Measurements from ENCODE around the gene GAMT. TPM values are rescaled to one million over a fixed set of nuclear protein-coding genes. Genes with fewer than 3 reads are reported as not detected.
A peak's percentile ranks its signal among the peaks of the same experiment; 100 is the strongest.

Gene GAMT
- total RNA-seq, 4 donors from 2014 or later = 43.8 to 120 (median 94.4) TPM

DNA sequence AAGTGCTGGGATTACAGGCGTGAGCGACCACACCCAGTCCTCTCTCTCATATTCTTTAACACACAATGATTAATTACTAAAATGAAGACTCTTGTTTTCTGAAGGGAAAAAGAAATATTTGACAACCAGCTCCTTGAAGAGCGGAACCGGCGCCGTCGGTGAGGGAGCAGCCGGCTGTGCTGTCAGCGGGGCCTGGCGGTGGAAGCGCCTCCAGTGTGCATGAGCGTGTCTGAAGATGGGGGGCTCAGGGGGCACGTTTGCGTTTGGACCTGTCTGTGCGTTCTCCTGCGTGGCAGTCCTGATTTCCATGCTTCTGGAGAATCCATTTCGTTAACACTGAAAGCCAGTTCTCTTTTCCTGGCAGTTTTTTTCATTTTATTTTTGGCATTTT is 24.9 kb downstream of the GAMT start:
- Histone ChIP-seq H3K27me3 (no peaks in the 10 kb centered on the region), H3K27ac (no peak overlapping the region), H3K4me1 (peaks cover 0 to 4% (median under 1%) of the 10 kb centered on the region in 4 donors), H3K4me3 (no peak overlapping the region), H3K36me3 (peaks cover 0 to 61% (median 0%) of the 10 kb centered on the region in 3 donors), H3K9me3 (no peaks in the 10 kb centered on the region)
- TF ChIP-seq CTCF (IDR thresholded peaks at IDR 0.05) = no peak
- TF ChIP-seq EP300 (IDR thresholded peaks at IDR 0.05) = no peak
- no peak for TF ChIP-seq POLR2A (IDR thresholded peaks at IDR 0.05)
- DNase-seq (ENCODE audit: low spot score in 2 of 2) = no peak
- WGBS, 2 donors = 94 to 96% methylated on average over 17 of the region's 17 CpGs

- no peaks in the 10 kb centered on the region for H3K9me3 ChIP-seq
- DNase-seq (ENCODE audit: low spot score in 2 of 2) = no peak
- TF ChIP-seq EP300 (IDR thresholded peaks at IDR 0.05) (no peak), CTCF (IDR thresholded peaks at IDR 0.05) (no peak), POLR2A (IDR thresholded peaks at IDR 0.05) (no peak)
- H3K36me3 ChIP-seq = peaks cover 0 to 83% (median 2%) of the 10 kb centered on the region in 3 donors
- WGBS, 2 donors = 78 to 83% methylated on average over 9 to 12 of the region's 12 CpGs
- no peaks in the 10 kb centered on the region for H3K27me3 ChIP-seq
- peaks cover 0 to 3% (median 0%) of the 10 kb centered on the region in 4 donors for H3K4me1 ChIP-seq
- H3K4me3 ChIP-seq = no peak overlapping the region
- H3K27ac ChIP-seq = peak overlapping the region in 1 of 4 donors; percentile 47
Measured at GRCh38 chr19:1374250-1374577, 27.1 kb downstream of the GAMT start.

DNA sequence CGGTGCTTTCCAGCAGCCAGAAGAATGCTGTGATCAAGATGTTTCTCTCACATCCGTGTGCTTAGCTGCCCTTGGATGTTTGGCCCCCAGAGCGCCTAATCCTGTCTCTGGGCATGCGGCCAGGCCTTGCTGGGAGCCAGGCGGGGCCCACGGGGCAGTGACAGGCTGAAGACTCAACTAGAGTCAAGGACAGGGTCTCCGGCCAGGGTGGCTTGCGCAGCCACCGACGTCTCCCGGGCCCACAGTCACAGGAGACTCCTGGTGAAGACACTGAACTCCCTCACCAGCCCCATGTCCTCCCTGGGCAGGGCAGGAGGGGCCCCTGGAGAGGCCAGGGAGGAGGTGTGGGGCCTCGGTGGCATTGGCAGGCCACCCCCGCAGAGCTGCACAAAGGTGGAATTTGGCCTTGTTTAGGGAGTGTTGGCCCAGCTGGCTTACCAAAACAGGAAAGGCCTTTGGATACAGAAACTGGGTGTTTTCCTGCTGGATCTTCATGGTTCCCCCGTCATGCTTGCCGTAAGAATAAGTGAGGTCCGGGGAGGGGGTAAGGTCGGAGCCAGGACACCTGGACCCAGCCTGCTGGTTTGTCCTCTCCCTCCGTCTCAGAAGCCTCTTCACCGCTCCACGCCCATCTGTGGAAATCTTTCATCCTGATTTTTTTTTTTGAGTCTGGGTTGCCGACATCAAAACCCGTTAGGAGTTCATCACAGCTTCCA is 27.6 kb downstream of the GAMT start:
- H3K27me3 ChIP-seq = no peaks in the 10 kb centered on the region
- no peaks in the 10 kb centered on the region for H3K9me3 ChIP-seq
- H3K4me1 ChIP-seq = peaks cover 0 to 3% (median 0%) of the 10 kb centered on the region in 4 donors
- H3K36me3 ChIP-seq = peaks cover 0 to 85% (median 2%) of the 10 kb centered on the region in 3 donors
- H3K4me3 ChIP-seq = no peak overlapping the region
- H3K27ac ChIP-seq = peak overlapping the region in 1 of 4 donors; percentile 48
- no peak for DNase-seq (ENCODE audit: low spot score in 2 of 2)
- WGBS, 2 donors = 66 to 70% methylated on average over 20 to 22 of the region's 22 CpGs
- no peak for TF ChIP-seq POLR2A (IDR thresholded peaks at IDR 0.05)
- no peak for TF ChIP-seq EP300 (IDR thresholded peaks at IDR 0.05)
- TF ChIP-seq CTCF (IDR thresholded peaks at IDR 0.05) = no peak

DNA sequence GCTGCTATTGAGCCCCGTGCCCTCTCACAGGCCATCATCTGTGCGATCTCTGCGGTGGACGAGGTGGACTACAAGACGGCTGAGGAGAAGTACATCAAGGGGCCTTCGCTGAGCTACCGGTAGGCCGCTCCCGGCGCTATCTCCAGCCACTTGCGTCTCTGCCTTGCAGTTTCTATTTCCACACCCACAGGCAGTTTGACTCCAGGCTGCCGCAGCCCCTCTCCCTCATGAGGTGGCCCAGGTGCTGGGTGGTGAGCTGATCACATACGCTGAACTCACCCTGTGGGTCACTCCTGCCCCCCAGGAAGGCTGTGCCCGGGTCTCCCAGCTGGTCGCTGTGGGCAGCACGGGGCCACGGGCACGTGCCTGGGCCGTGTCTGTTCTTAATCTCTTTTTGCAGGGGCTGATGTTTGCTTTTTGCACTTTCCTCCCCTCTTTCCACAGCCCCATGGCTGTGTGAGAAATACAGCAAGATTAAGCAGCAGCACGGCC is 28.3 kb downstream of the GAMT start:
- Histone ChIP-seq H3K27ac (peak overlapping the region in 1 of 4 donors; percentile 48), H3K4me3 (no peak overlapping the region), H3K36me3 (peaks cover 0 to 85% (median 2%) of the 10 kb centered on the region in 3 donors), H3K4me1 (peaks cover 0 to 3% (median 0%) of the 10 kb centered on the region in 4 donors), H3K9me3 (no peaks in the 10 kb centered on the region), H3K27me3 (no peaks in the 10 kb centered on the region)
- no peak for TF ChIP-seq EP300 (IDR thresholded peaks at IDR 0.05)
- no peak for TF ChIP-seq POLR2A (IDR thresholded peaks at IDR 0.05)
- TF ChIP-seq CTCF (IDR thresholded peaks at IDR 0.05) = no peak
- no peak for DNase-seq (ENCODE audit: low spot score in 2 of 2)
- 88 to 94% methylated on average over 15 to 20 of the region's 20 CpGs for whole genome bisulfite sequencing, 2 donors

DNA sequence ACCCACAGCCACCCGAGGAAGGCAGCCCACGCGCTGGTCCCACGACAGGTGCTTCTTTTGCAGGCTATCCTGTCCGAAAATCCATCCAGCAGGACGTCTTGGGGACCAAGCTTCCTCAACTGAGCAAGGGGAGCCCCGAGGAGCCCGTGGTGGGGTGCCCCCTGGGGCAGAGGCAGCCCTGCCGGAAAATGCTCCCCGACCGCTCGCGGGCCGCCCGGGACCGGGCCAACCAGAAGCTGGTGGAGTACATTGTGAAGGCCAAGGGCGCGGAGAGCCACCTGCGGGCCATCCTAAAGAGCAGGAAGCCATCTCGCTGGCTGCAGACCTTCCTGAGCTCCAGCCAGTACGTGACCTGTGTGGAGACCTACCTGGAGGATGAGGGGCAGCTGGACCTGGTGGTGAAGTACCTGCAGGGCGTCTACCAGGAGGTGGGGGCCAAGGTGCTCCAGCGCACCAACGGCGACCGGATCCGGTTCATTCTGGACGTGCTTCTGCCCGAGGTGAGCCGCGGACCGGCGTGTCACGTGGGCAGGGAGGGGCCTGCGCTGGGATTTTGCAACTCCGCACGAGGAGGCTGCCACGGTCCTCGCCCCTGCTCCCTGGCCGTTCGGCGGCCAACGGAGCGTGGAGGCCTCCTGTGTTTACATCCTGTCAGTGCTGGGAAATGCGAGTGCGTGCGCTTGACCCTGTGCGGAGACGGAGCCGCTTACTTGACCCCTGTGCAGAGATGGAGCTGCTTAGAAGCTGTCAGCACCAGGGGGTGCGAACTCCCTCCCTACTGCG is 30.6 kb downstream of the GAMT start:
- DNase-seq (ENCODE audit: low spot score in 2 of 2) = no peak
- TF ChIP-seq CTCF (IDR thresholded peaks at IDR 0.05) (no peak), EP300 (IDR thresholded peaks at IDR 0.05) (no peak)
- no peak overlapping the region for H3K27ac ChIP-seq
- WGBS, 2 donors = 90 to 94% methylated on average over 47 to 49 of the region's 52 CpGs
- no peaks in the 10 kb centered on the region for H3K9me3 ChIP-seq
- H3K27me3 ChIP-seq = no peaks in the 10 kb centered on the region
- H3K36me3 ChIP-seq = peaks cover 2 to 90% (median 5%) of the 10 kb centered on the region in 3 donors
- H3K4me3 ChIP-seq = no peak overlapping the region
- H3K4me1 ChIP-seq = peaks cover 0 to 3% (median 0%) of the 10 kb centered on the region in 4 donors
